HG03354 (cell line): Measurements from ENCODE around the gene IGHMBP2.

Source experiments
- ATAC-seq: cut with Tn5 transposase; IDR thresholded peaks from one replicate; pipeline ENCODE4 v1.9.1; 2021; ENCODE audit warnings: mild to moderate bottlenecking; ENCODE audit not compliant: unreplicated experiment, poor library complexity, severe bottlenecking

Gene IGHMBP2

DNA sequence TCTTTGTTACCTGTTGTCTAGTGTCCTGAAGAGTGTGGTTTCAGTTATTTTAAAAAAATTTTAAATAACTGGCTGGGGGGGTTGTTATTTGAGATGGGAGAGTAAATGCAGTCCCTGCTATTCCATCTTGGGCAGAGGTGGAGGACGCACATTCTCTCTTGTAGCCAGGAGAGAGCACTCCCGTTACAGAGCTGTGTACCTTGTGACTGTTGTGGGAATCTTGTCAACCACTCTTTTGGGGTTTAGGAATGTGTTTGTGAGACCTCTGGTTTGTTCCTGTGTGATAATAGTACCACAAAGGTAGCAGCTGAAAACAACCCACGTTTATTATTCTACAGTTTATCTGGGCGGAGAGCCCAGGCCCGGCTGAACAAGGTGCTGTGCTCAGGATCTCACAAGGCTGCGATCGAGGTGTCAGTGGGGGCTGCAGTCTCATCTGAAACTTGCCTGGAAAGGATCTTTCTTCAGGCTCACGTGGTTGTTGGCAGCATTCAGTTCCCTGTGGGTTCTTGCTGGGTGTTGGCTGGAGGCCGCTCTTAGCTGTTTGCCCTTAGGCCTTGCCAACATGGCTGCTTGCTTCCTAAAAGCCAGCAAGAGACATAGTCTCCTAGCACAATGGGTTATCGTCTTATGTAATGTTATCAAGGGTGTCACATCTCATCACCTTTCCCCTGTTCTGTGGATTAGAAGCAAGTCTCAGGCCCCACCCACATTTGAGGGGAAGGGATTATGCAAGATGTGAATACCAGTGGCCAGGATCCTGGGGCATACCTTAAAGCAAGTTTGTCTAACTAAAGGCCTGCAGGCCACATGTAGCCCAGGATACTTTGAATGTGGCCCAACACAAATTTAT is 20.6 kb downstream of the IGHMBP2 start:
- no peak for ATAC-seq

GRCh38 chr11:68925611-68926010 is 21.9 kb downstream of the IGHMBP2 start:
- ATAC-seq = no peak

- no peak for ATAC-seq
These were observed 23.8 kb downstream of the IGHMBP2 start for GRCh38 chr11:68927280-68928135.

GRCh38 chr11:68928136-68928880 is 24.6 kb downstream of the IGHMBP2 start:
- no peak for ATAC-seq

- no peak for ATAC-seq
These were observed 25.4 kb downstream of the IGHMBP2 start for GRCh38 chr11:68929135-68929534.

DNA sequence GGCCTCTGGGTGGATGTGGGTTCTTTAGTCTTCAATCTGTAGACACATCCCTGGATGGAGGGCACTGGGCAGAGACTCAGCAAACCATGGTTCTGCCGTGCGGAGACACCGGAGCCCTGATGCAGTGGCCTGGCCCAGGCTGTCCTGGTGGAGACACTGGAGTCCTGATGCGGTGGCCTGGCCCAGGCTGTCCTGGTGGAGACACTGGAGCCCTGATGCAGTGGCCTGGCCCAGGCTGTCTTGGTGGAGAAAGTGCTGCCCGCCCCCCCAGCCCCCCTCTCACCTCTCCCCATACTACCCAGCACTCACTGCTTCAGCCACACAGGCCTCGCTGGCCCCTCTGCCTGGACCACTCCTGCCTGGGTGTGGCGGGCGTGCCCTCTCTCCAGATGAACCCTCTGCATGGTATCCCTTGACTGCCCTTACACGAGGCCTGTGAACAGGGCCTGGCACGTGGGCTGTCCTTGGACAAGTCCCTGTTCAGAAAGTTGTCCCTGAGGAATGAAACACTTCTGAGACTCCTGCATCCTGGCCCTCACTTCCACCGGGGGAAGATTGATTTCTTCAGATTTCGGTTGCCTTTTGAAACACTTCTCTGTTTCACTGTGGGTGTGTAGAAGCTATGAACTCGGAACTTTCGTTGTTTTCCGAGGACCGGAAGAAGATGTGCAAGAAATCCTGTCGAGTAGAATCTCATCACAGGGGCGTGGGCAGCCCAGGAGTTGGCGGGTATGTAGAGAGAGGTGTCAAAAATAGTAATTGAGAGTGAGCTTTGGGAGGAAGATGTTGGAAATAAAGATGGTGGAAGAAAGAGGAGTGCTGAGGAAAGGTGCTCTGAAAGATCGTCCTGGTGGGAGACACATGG is 26.2 kb downstream of the IGHMBP2 start:
- no peak for ATAC-seq

DNA sequence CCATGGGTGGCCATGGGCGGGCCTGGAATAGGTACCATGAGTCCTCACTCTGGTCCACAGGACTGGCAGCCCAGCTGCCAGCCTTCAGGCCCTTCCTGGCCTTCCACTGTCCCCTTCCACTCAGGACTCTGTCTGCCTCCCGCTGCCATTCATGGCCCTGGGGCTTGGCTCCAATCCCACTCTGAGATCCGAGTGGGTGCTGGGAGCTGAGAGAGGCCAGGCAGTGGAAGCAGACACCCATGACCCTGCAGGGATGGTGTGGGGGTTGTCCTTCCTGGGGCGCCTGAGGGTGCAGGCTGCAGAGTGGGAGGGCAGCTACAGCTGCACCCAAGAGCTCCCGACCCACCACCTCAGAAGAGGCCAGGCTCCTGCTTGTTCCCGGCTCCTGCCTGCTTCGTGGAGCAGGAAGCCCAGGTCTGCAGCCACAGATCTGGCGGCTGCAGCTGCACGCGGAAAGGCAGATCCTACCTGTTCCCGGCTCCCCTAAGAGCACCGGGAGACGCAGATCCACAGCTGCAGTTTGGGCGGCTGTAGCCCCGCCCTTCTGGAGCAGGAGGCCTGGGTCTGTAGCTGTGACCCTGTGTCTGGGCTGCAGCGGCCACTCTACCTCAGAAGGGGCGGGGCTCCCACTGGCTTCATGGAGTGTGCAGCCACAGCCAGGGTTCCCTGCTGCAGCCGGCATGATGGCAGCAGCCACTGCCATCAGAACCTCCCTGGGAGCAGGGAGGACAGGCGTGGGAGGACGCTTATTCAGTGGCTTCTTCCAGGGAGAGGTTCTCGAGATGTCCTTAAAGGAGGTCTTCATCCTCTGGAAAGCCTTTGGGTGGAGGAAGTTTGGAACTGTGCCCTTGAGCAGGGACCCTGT is 27.5 kb downstream of the IGHMBP2 start:
- no peak for ATAC-seq

DNA sequence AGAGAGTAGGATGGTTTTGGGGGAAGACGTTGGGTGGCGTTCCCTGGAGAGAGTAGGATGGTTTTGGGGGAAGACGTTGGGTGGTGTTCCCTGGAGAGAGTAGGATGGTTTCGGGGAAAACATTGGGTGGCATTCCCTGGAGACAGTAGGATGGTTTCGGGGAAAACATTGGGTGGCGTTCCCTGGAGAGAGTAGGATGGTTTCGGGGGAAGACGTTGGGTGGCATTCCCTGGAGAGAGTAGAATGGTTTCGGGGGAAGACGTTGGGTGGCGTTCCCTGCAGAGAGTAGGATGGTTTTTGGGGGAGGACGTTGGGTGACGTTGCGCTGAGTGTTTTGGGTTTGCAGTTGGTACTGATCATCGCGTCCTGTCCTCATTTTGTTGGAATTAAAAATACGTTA is 28.2 kb downstream of the IGHMBP2 start:
- ATAC-seq = no peak

GRCh38 chr11:68932358-68932757 is 28.7 kb downstream of the IGHMBP2 start:
- ATAC-seq = no peak

- ATAC-seq = no peak
These were observed 29.4 kb downstream of the IGHMBP2 start for GRCh38 chr11:68932933-68933577.

DNA sequence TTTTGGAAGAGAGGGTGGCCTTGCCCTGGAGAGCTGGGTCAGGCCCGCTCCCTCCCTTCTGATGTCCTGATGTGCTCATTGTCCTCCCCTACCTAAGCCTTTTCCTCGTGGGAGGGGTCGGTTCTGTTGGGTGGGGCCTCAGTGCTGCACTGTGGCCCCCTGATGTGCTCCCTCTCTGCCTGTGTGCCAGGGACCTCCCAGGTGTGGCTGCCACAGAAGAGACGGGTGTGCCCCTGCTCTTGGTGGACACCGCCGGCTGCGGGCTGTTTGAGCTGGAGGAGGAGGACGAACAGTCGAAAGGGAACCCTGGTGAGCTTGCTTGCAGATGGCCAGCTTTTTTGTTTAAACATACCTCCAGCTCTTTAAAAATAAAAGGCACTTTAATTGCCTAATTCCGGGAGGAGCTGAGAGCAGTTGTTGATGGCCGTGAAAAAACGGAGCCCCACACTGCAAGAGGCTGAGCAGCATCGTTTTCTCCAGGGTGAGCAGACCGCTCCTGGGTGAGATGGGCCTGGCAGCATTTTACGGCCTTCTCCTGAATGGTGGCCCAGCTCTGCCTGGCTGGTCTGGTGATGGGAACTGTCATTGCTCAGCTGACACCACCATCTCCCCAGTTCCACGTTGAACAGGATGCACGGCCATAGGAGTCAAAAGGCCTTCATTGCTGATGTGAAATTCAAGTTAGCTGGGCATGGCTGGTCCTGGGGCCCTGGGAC is 30.1 kb downstream of the IGHMBP2 start:
- ATAC-seq = no peak

DNA sequence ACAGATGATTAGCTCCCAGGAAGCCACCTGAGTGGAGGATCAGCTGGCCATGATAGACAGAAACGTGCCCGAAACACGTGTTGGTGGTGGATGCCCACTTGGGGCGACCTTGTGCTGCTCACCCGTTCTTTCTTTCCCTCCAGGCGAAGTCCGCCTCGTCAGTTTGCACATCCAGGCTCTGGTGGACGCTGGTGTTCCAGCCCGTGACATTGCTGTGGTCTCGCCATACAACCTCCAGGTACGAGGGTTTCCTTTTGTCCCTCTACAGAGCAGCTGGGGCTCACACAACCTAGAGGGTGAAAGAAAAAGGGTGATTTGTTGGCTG is 30.6 kb downstream of the IGHMBP2 start:
- no peak for ATAC-seq

GRCh38 chr11:68934666-68935065 is 31.0 kb downstream of the IGHMBP2 start:
- no peak for ATAC-seq

- ATAC-seq = no peak
These were observed 31.4 kb downstream of the IGHMBP2 start for GRCh38 chr11:68935066-68935465.

DNA sequence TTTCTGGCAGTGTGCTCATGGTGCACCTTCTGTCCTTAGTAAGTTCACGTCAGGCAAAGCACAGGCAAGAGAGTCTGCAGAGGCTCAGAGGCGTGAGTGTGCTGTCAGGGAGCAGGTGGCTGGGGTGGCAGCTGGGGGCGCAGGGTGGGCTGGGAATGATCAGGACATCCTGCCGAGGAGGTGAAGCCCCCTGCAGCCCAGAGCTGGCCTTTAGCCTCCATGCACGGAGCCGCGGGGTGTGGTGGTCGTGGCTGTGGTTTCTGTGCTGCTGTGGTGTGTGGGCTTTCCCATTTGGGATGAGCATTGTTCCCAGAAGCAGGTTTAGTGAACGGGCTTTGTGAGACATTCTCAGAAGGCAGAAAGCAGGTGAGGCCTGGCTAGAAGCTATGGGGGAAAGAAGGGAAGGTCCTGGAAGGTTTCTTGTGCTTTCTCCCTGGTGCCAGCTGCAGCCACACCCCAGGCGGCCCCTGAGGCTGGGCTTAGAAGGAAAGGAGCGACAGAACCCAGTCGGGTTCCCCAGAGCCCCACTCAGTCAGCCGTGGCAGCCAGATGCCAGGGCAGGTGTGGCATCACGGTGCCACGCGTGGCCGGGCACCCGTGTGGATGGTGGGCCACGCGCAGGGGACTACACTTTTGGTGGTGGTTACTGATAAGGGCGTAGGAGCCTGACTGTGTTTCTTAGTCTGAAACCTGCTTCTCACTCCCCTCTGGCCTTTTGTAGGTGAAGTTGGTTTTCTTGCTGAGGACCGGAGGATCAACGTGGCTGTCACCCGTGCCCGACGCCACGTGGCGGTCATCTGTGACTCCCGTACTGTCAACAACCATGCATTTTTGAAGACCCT is 32.0 kb downstream of the IGHMBP2 start:
- no peak for ATAC-seq

DNA sequence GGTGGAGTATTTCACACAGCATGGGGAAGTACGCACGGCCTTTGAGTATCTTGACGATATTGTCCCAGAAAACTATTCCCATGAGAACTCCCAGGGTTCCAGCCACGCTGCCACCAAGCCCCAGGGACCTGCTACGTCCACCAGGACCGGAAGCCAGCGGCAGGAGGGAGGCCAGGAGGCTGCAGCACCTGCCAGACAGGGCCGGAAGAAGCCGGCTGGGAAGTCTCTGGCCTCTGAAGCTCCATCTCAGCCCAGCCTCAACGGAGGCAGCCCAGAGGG is 32.6 kb downstream of the IGHMBP2 start:
- ATAC-seq = no peak
